ENCODE data around the gene TBC1D22A. TPM values are rescaled to one million over a fixed set of nuclear protein-coding genes. Genes with fewer than 3 reads are reported as not detected.

Gene TBC1D22A
- total and polyA plus RNA-seq, 2 experiments from 2014 or later, result 9.6 to 13.3 TPM

- TF ChIP-seq, protein P1, sequence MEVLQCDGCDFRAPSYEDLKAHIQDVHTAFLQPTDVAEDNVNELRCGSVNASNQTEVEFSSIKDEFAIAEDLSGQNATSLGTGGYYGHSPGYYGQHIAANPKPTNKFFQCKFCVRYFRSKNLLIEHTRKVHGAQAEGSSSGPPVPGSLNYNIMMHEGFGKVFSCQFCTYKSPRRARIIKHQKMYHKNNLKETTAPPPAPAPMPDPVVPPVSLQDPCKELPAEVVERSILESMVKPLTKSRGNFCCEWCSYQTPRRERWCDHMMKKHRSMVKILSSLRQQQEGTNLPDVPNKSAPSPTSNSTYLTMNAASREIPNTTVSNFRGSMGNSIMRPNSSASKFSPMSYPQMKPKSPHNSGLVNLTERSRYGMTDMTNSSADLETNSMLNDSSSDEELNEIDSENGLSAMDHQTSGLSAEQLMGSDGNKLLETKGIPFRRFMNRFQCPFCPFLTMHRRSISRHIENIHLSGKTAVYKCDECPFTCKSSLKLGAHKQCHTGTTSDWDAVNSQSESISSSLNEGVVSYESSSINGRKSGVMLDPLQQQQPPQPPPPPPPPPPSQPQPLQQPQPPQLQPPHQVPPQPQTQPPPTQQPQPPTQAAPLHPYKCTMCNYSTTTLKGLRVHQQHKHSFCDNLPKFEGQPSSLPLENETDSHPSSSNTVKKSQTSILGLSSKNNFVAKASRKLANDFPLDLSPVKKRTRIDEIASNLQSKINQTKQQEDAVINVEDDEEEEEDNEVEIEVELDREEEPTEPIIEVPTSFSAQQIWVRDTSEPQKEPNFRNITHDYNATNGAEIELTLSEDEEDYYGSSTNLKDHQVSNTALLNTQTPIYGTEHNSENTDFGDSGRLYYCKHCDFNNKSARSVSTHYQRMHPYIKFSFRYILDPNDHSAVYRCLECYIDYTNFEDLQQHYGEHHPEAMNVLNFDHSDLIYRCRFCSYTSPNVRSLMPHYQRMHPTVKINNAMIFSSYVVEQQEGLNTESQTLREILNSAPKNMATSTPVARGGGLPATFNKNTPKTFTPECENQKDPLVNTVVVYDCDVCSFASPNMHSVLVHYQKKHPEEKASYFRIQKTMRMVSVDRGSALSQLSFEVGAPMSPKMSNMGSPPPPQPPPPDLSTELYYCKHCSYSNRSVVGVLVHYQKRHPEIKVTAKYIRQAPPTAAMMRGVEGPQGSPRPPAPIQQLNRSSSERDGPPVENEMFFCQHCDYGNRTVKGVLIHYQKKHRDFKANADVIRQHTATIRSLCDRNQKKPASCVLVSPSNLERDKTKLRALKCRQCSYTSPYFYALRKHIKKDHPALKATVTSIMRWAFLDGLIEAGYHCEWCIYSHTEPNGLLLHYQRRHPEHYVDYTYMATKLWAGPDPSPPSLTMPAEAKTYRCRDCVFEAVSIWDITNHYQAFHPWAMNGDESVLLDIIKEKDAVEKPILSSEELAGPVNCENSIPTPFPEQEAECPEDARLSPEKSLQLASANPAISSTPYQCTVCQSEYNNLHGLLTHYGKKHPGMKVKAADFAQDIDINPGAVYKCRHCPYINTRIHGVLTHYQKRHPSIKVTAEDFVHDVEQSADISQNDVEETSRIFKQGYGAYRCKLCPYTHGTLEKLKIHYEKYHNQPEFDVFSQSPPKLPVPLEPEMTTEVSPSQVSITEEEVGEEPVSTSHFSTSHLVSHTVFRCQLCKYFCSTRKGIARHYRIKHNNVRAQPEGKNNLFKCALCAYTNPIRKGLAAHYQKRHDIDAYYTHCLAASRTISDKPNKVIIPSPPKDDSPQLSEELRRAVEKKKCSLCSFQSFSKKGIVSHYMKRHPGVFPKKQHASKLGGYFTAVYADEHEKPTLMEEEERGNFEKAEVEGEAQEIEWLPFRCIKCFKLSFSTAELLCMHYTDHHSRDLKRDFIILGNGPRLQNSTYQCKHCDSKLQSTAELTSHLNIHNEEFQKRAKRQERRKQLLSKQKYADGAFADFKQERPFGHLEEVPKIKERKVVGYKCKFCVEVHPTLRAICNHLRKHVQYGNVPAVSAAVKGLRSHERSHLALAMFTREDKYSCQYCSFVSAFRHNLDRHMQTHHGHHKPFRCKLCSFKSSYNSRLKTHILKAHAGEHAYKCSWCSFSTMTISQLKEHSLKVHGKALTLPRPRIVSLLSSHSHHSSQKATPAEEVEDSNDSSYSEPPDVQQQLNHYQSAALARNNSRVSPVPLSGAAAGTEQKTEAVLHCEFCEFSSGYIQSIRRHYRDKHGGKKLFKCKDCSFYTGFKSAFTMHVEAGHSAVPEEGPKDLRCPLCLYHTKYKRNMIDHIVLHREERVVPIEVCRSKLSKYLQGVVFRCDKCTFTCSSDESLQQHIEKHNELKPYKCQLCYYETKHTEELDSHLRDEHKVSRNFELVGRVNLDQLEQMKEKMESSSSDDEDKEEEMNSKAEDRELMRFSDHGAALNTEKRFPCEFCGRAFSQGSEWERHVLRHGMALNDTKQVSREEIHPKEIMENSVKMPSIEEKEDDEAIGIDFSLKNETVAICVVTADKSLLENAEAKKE (CRISPR knock-in tag; IDR thresholded peaks at IDR 0.05), result no peak
- TF ChIP-seq NANOG (IDR thresholded peaks at IDR 0.05; ENCODE audit: borderline replicate concordance), result no peak
- no peak for TF ChIP-seq JUNB (IDR thresholded peaks at IDR 0.05; ENCODE audit: unreplicated experiment)
Measured at GRCh38 chr22:46915950-46916730, 153.7 kb downstream of the TBC1D22A start (continued).

- Histone ChIP-seq H3K27me3 (ENCODE audit: insufficient read depth) (no peaks in the 10 kb centered on the region), H3K79me2 (replicated peaks; ENCODE audit: insufficient read depth) (no peaks in the 10 kb centered on the region), H2AFZ (no peak overlapping the region), H3K4me2 (no peak overlapping the region), H3K9me2 (ENCODE audit: insufficient read depth) (no peaks in the 10 kb centered on the region), H4K20me1 (replicated peaks; ENCODE audit: insufficient read depth) (no peaks in the 10 kb centered on the region), H3K27ac (ENCODE audit: low read depth) (no peak overlapping the region), H3K4me3 (no peak overlapping the region), H3K4me1 (ENCODE audit: insufficient read depth) (no peaks in the 10 kb centered on the region), H3F3A (replicated peaks; ENCODE audit: low read depth) (no peaks in the 10 kb centered on the region), H3K36me3 (ENCODE audit: insufficient read depth) (no peaks in the 10 kb centered on the region)
- Mint-ChIP-seq H3K27me3 (ENCODE audit: insufficient read depth, low read depth, poor library complexity) (peaks cover 2% of the 10 kb centered on the region), H3K4me1 (no peaks in the 10 kb centered on the region), H3K36me3 (ENCODE audit: low read depth) (peaks cover 9% of the 10 kb centered on the region), H3K27ac (no peak overlapping the region), H3K4me3 (no peak overlapping the region), H3K9me3 (peaks cover 3% of the 10 kb centered on the region; the same call in 1 of the 3 replicates)
- ATAC-seq (no peak), DNase-seq (ENCODE audit: low spot score) (no peak)
- TF ChIP-seq, protein P2, sequence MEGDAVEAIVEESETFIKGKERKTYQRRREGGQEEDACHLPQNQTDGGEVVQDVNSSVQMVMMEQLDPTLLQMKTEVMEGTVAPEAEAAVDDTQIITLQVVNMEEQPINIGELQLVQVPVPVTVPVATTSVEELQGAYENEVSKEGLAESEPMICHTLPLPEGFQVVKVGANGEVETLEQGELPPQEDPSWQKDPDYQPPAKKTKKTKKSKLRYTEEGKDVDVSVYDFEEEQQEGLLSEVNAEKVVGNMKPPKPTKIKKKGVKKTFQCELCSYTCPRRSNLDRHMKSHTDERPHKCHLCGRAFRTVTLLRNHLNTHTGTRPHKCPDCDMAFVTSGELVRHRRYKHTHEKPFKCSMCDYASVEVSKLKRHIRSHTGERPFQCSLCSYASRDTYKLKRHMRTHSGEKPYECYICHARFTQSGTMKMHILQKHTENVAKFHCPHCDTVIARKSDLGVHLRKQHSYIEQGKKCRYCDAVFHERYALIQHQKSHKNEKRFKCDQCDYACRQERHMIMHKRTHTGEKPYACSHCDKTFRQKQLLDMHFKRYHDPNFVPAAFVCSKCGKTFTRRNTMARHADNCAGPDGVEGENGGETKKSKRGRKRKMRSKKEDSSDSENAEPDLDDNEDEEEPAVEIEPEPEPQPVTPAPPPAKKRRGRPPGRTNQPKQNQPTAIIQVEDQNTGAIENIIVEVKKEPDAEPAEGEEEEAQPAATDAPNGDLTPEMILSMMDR (conservative IDR thresholded peaks at IDR 0.05; ENCODE audit: low read depth in 2 of 2), result no peak
- no peak for TF ChIP-seq EZH2phosphoT487 (IDR thresholded peaks at IDR 0.05; ENCODE audit: unreplicated experiment)
- no peak for TF ChIP-seq NANOG (IDR thresholded peaks at IDR 0.05; ENCODE audit: borderline replicate concordance)
- TF ChIP-seq, protein P3, sequence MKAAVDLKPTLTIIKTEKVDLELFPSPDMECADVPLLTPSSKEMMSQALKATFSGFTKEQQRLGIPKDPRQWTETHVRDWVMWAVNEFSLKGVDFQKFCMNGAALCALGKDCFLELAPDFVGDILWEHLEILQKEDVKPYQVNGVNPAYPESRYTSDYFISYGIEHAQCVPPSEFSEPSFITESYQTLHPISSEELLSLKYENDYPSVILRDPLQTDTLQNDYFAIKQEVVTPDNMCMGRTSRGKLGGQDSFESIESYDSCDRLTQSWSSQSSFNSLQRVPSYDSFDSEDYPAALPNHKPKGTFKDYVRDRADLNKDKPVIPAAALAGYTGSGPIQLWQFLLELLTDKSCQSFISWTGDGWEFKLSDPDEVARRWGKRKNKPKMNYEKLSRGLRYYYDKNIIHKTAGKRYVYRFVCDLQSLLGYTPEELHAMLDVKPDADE (IDR thresholded peaks at IDR 0.05), result no peak
- TF ChIP-seq EZH2 (IDR thresholded peaks at IDR 0.05; ENCODE audit: low read depth, unreplicated experiment), result no peak
- no peak for TF ChIP-seq POLR2AphosphoS5 (IDR thresholded peaks at IDR 0.05; ENCODE audit: low read depth)
- TF ChIP-seq REST (IDR thresholded peaks at IDR 0.05; ENCODE audit: unreplicated experiment), result no peak
- TF ChIP-seq ZNF114 (CRISPR knock-in tag; IDR thresholded peaks at IDR 0.05), result no peak
Measured at GRCh38 chr22:46916886-46917770, 154.7 kb downstream of the TBC1D22A start.
